GM12865 (cell line): ENCODE measurements around the gene C19orf67.

Experiments
- DNase-seq: peaks from one replicate; pipeline ENCODE4 v3.0.0; 2010; ENCODE audit warnings: low read depth
- H3K4me3 ChIP-seq: 2 replicates; pipeline ENCODE4 v1.5.1; 2011; ENCODE audit warnings: mild to moderate bottlenecking, low read depth, low read length, control low read depth
- CTCF ChIP-seq: IDR thresholded peaks from 2 replicates; pipeline ENCODE4 v1.5.1; 2011; ENCODE audit warnings: low read length, control low read depth, low read depth, inconsistent platforms; ENCODE audit not compliant: insufficient read depth; ENCODE audit errors: missing control alignments

C19orf67 gene

GRCh38 chr19:14111486-14111885 is 25.9 kb upstream of the C19orf67 start:
- DNase-seq: no peak
- no peak for TF ChIP-seq CTCF
- H3K4me3 ChIP-seq: no peak overlapping the region

- no peak for DNase-seq
- no peak for TF ChIP-seq CTCF
Observed at GRCh38 chr19:14110650-14111049, 25.1 kb upstream of the C19orf67 start.

GRCh38 chr19:14107581-14108461 is 22.2 kb upstream of the C19orf67 start:
- TF ChIP-seq CTCF: no peak
- no peak for DNase-seq
- H3K4me3 ChIP-seq: no peak overlapping the region

More at GRCh38 chr19:14110650-14111049, 25.1 kb upstream of the C19orf67 start:
- no peak overlapping the region for H3K4me3 ChIP-seq

GRCh38 chr19:14106840-14107239 is 21.3 kb upstream of the C19orf67 start:
- TF ChIP-seq CTCF: no peak
- no peak for DNase-seq
- no peak overlapping the region for H3K4me3 ChIP-seq

- no peak for DNase-seq
- no peak for TF ChIP-seq CTCF
- H3K4me3 ChIP-seq: no peak overlapping the region
Observed at GRCh38 chr19:14105680-14106079, 20.1 kb upstream of the C19orf67 start.

GRCh38 chr19:14103310-14103709 is 17.7 kb upstream of the C19orf67 start:
- H3K4me3 ChIP-seq: no peak overlapping the region
- no peak for TF ChIP-seq CTCF
- DNase-seq: no peak

- no peak overlapping the region for H3K4me3 ChIP-seq
- no peak for TF ChIP-seq CTCF
- DNase-seq: no peak
Observed at GRCh38 chr19:14102756-14103155, 17.2 kb upstream of the C19orf67 start.
